ENCODE data around the gene SETBP1.

The SETBP1 gene

GRCh38 chr18:44679914-44680272, 795 bp upstream of the SETBP1 start:
- H3K27ac ChIP-seq, result peak overlapping the region; percentile 96
- TF ChIP-seq CTCF (conservative IDR thresholded peaks at IDR 0.05), result no peak

- peak overlapping the region; percentile 96 for H3K27ac ChIP-seq
- TF ChIP-seq CTCF (conservative IDR thresholded peaks at IDR 0.05), result 0 out of 2 replicates have a peak, but pooled peaks have one; percentile 6
Observed at GRCh38 chr18:44681076-44681970, 635 bp downstream of the SETBP1 start.

- peak overlapping the region; percentile 96; the same call in 1 of the 2 replicates for H3K27ac ChIP-seq
- TF ChIP-seq CTCF (conservative IDR thresholded peaks at IDR 0.05), result no peak
Observed at GRCh38 chr18:44682201-44682870, 1.6 kb downstream of the SETBP1 start.

- no peak overlapping the region for H3K27ac ChIP-seq
- TF ChIP-seq CTCF (conservative IDR thresholded peaks at IDR 0.05), result no peak
Observed at GRCh38 chr18:44682871-44683221, 2.2 kb downstream of the SETBP1 start.

GRCh38 chr18:44683556-44683955, 2.9 kb downstream of the SETBP1 start:
- TF ChIP-seq CTCF (conservative IDR thresholded peaks at IDR 0.05), result no peak
- no peak overlapping the region for H3K27ac ChIP-seq

GRCh38 chr18:44685296-44685695, 4.6 kb downstream of the SETBP1 start:
- TF ChIP-seq CTCF (conservative IDR thresholded peaks at IDR 0.05), result no peak
- H3K27ac ChIP-seq, result no peak overlapping the region

GRCh38 chr18:44686156-44686555, 5.5 kb downstream of the SETBP1 start:
- no peak overlapping the region for H3K27ac ChIP-seq
- no peak for TF ChIP-seq CTCF (conservative IDR thresholded peaks at IDR 0.05)
